ENCODE data around the gene NUDC.
A peak's percentile ranks its signal among the peaks of the same experiment; 100 is the strongest.
"Not testable (repeated sequence)": the region's sequence is repeated elsewhere in the genome, so short reads cannot be mapped to it uniquely, and the experiment has no call there.

NUDC gene

DNA sequence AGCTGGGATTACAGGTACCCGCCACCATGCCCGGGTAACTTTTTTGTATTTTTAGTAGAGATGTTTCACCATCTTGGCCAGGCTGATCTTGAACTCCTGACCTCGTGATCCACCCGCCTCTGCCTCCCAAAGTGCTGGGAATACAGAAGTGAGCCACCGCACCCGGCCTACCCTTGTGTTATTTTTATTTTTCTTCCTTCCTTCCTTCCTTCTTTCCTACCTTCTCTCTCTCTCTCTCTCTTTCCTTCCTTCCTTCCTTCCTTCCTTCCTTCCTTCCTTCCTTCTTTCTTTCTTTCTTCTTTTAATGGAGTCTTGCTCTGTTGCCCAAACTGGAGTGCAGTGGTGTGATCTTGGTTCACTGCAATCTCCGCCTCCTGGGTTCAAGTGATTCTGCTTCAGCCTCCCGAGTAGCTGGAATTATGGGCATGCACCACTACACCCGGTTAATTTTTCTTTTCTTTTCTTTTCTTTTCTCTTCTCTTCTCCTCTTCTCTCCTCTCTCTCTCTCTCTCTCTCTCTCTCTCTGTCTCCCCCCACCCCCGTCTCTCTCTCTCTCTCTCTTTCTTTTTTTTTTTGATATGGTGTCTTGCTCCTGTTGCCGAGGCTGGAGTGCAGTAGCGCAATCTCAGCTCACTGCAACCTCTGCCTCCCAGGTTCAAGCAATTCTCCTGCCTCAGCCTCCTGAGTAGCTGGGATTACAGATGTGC lies 68.0 kb downstream of the NUDC start:
- not testable (repeated sequence) for DNase-seq (ENCODE audit: low read depth in 2 of 2)

DNA sequence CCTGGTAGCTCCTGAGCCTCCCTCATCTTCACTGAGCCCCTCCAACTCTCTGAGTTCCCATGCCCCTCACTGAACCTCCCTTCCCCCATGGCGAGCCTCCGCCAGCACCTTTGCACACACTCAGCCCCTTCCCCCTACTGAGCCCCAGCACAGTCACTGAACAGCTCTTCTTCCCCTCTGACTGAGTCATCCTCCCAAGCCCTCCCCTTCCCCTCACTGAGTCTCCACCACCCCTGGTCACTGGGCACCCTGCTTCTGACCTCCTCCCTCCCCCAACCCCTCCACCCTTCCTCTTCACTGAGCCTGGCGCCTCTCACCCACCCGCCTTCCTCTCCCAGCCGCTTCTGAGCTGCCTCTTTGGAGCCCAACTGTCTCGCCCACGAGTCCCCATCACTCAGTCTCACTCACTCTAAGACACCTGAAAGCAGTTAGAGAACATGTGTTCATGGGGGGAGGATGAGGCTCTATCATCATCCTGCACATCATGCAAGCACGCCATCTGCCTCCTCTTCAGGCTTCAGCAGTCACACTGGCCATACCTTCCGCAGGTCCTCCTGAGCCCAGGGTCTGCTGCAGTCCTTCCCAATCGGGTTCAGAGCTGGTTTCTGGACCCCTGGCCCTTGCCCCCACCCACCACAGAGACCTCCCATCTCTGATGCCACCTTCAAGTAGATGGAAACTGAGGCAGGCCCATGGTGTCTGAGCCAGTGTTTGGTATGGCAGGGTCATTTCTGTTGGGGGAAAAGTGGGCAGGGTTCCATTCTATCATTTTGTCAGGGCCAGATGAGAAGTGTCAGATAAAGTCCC lies 70.0 kb downstream of the NUDC start:
- peak; percentile 79 to 80 for DNase-seq (ENCODE audit: low read depth in 2 of 2)

DNA sequence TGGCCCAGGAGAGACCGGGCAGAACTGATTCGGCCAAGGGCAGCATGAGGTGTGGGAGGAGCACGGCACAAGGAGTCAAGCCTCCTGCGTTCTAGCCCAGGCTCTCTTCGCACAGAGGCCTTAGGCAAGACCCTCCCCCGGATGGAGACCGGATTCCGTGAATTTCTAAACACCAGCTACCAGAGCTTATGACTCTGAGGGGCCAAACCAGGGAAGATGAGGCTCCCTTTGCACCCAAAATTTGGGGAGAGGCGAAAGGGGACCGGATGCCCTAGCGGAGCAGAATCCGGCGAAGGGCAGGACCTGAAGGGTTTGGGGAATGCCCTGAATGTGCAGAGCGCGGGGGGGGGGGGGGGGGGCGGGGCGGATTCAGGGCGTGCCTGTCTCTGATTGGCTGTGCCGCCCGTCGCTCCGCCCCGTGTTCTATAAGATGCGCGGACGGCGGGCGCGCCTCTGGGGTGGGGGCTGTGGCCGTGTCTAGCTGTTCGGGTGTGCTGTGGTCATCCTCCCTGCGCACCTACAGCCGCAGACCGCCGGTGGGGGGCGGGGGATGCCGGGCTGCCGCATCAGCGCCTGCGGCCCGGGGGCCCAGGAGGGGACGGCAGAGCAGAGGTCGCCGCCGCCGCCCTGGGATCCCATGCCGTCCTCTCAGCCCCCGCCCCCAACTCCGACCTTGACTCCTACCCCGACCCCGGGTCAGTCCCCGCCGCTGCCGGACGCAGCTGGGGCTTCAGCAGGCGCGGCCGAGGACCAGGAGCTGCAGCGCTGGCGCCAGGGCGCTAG lies 71.9 kb downstream of the NUDC start, which contains the start of gene TRNP1:
Gene TRNP1 (plus strand): TSS at position 456 of the 783 bp plus-strand sequence. CDS start 95 bp downstream, at position 551.
- peak in 1 of 2 experiments; percentile 53 for DNase-seq (ENCODE audit: low read depth in 2 of 2)

GRCh38 chr1:26994020-26994786 lies 72.7 kb downstream of the NUDC start:
- DNase-seq (ENCODE audit: low read depth in 2 of 2): no peak

- DNase-seq (ENCODE audit: low read depth in 2 of 2): no peak
Observed at GRCh38 chr1:26994787-26995517, 73.4 kb downstream of the NUDC start.

- no peak for DNase-seq (ENCODE audit: low read depth in 2 of 2)
Observed at GRCh38 chr1:26996024-26996423, 74.5 kb downstream of the NUDC start.
